HG03469 (cell line): ENCODE results near the gene EXOC3L4.

Experiments used
- ATAC-seq: cut with Tn5 transposase; IDR thresholded peaks from one replicate; pipeline ENCODE4 v1.9.1; 2021; ENCODE audit warnings: mild to moderate bottlenecking, moderate library complexity, moderate number of reproducible peaks; ENCODE audit not compliant: unreplicated experiment

EXOC3L4 gene

GRCh38 chr14:103090481-103091020 is 4.0 kb upstream of the EXOC3L4 start:
- ATAC-seq: no peak

- peak; percentile 53 for ATAC-seq
Measured at GRCh38 chr14:103091041-103091882, 3.3 kb upstream of the EXOC3L4 start.

- no peak for ATAC-seq
Measured at GRCh38 chr14:103091883-103092222, 2.7 kb upstream of the EXOC3L4 start.

GRCh38 chr14:103093856-103094405 is 594 bp upstream of the EXOC3L4 start:
- ATAC-seq: no peak

GRCh38 chr14:103095210-103095778 is 769 bp downstream of the EXOC3L4 start:
- ATAC-seq: no peak

- no peak for ATAC-seq
Measured at GRCh38 chr14:103096387-103096786, 1.9 kb downstream of the EXOC3L4 start.

- no peak for ATAC-seq
Measured at GRCh38 chr14:103097244-103097993, 2.9 kb downstream of the EXOC3L4 start.

- no peak for ATAC-seq
Measured at GRCh38 chr14:103097994-103098957, 3.8 kb downstream of the EXOC3L4 start.

GRCh38 chr14:103099081-103099732 is 4.7 kb downstream of the EXOC3L4 start:
- ATAC-seq: no peak

- ATAC-seq: no peak
Measured at GRCh38 chr14:103099733-103100280, 5.3 kb downstream of the EXOC3L4 start.

GRCh38 chr14:103100281-103101121 is 6.0 kb downstream of the EXOC3L4 start:
- ATAC-seq: no peak

GRCh38 chr14:103101257-103101962 is 6.9 kb downstream of the EXOC3L4 start:
- no peak for ATAC-seq

GRCh38 chr14:103101963-103102688 is 7.6 kb downstream of the EXOC3L4 start:
- ATAC-seq: no peak

- no peak for ATAC-seq
Measured at GRCh38 chr14:103102689-103103260, 8.2 kb downstream of the EXOC3L4 start.

GRCh38 chr14:103103461-103104388 is 9.2 kb downstream of the EXOC3L4 start:
- ATAC-seq: no peak

GRCh38 chr14:103104389-103104653 is 9.8 kb downstream of the EXOC3L4 start:
- no peak for ATAC-seq
